ENCODE measurements around the gene PRPS1L1. TPM values are rescaled to one million over a fixed set of nuclear protein-coding genes. Genes with fewer than 3 reads are reported as not detected.

The PRPS1L1 gene
- total and polyA plus RNA-seq, 2 experiments from 2014 or later, result not detected

GRCh38 chr7:17998692-17999091, 29.0 kb downstream of the PRPS1L1 start (continued):
- TF ChIP-seq EZH2phosphoT487 (IDR thresholded peaks at IDR 0.05; ENCODE audit: unreplicated experiment) (no peak), REST (IDR thresholded peaks at IDR 0.05; ENCODE audit: unreplicated experiment) (no peak), ETS1 (IDR thresholded peaks at IDR 0.05) (no peak), CREB1 (CRISPR knock-in tag; IDR thresholded peaks at IDR 0.05; ENCODE audit: low read depth) (no peak), POLR2AphosphoS5 (IDR thresholded peaks at IDR 0.05; ENCODE audit: low read depth) (no peak), STAT1 (IDR thresholded peaks at IDR 0.05; ENCODE audit: unreplicated experiment) (no peak)

- no peaks in the 10 kb centered on the region for H4K20me1 ChIP-seq (replicated peaks; ENCODE audit: insufficient read depth)
- H3K4me1 Mint-ChIP-seq, result peaks cover 10% of the 10 kb centered on the region; the same call in 2 of the 3 replicates
- no peak overlapping the region for H3K4me3 Mint-ChIP-seq
- H3K9me3 Mint-ChIP-seq, result peaks cover 19% of the 10 kb centered on the region; the same call in 2 of the 3 replicates
- DNase-seq (ENCODE audit: low spot score) (no peak), ATAC-seq (no peak)
- no peak overlapping the region for H3K27ac Mint-ChIP-seq
- no peaks in the 10 kb centered on the region for H3F3A ChIP-seq (replicated peaks; ENCODE audit: low read depth)
- H3K27me3 Mint-ChIP-seq (ENCODE audit: insufficient read depth, low read depth, poor library complexity), result peaks cover 5% of the 10 kb centered on the region
- H3K9me2 ChIP-seq (ENCODE audit: insufficient read depth), result no peaks in the 10 kb centered on the region
- no peaks in the 10 kb centered on the region; the same call in 1 of the 2 replicates for H3K4me1 ChIP-seq (ENCODE audit: insufficient read depth)
- H3K27me3 ChIP-seq (ENCODE audit: insufficient read depth), result no peaks in the 10 kb centered on the region
- no peaks in the 10 kb centered on the region for H3K36me3 ChIP-seq (ENCODE audit: insufficient read depth)
- H3K79me2 ChIP-seq (replicated peaks; ENCODE audit: insufficient read depth), result no peaks in the 10 kb centered on the region
- no peak overlapping the region for H3K27ac ChIP-seq (ENCODE audit: low read depth)
- peaks cover 2% of the 10 kb centered on the region; the same call in 1 of the 3 replicates for H3K36me3 Mint-ChIP-seq (ENCODE audit: low read depth)
- H3K4me3 ChIP-seq, result no peak overlapping the region
- H2AFZ ChIP-seq, result no peak overlapping the region
- H3K4me2 ChIP-seq, result no peak overlapping the region
- TF ChIP-seq POLR2AphosphoS5 (IDR thresholded peaks at IDR 0.05; ENCODE audit: low read depth) (no peak), CTCF (conservative IDR thresholded peaks at IDR 0.05; ENCODE audit: low read depth in 2 of 2) (no peak), EZH2phosphoT487 (IDR thresholded peaks at IDR 0.05; ENCODE audit: unreplicated experiment) (no peak), ETS1 (IDR thresholded peaks at IDR 0.05) (no peak), NANOG (IDR thresholded peaks at IDR 0.05; ENCODE audit: borderline replicate concordance) (no peak), JUNB (IDR thresholded peaks at IDR 0.05; ENCODE audit: unreplicated experiment) (no peak), REST (IDR thresholded peaks at IDR 0.05; ENCODE audit: unreplicated experiment) (no peak), ZNF331 (CRISPR knock-in tag; IDR thresholded peaks at IDR 0.05; ENCODE audit: low read depth) (no peak)
These were observed 31.0 kb downstream of the PRPS1L1 start for GRCh38 chr7:17996442-17997223.
